ENCODE measurements around the gene KIF16B.
"Not testable (repeated sequence)": the region's sequence is repeated elsewhere in the genome, so short reads cannot be mapped to it uniquely, and the experiment has no call there.

KIF16B gene

GRCh38 chr20:16475225-16475624 is 98.0 kb downstream of the KIF16B start:
- DNase-seq: no peak

- no peak for DNase-seq
Observed at GRCh38 chr20:16474363-16474762, 98.9 kb downstream of the KIF16B start.

- no peak for DNase-seq
Observed at GRCh38 chr20:16472045-16472872, 101.0 kb downstream of the KIF16B start.

- DNase-seq: no peak
Observed at GRCh38 chr20:16469395-16469905, 103.8 kb downstream of the KIF16B start.

- DNase-seq: no peak
Observed at GRCh38 chr20:16462711-16463110, 110.5 kb downstream of the KIF16B start.

- no peak for DNase-seq
Observed at GRCh38 chr20:16459019-16459700, 114.1 kb downstream of the KIF16B start.

GRCh38 chr20:16457514-16457913 is 115.7 kb downstream of the KIF16B start:
- no peak for DNase-seq

GRCh38 chr20:16455324-16455723 is 117.9 kb downstream of the KIF16B start:
- no peak for DNase-seq

GRCh38 chr20:16451982-16452381 is 121.3 kb downstream of the KIF16B start:
- no peak for DNase-seq

GRCh38 chr20:16451001-16451400 is 122.2 kb downstream of the KIF16B start:
- DNase-seq: no peak

- no peak for DNase-seq
Observed at GRCh38 chr20:16446991-16447390, 126.3 kb downstream of the KIF16B start.

- DNase-seq: no peak
Observed at GRCh38 chr20:16446246-16446645, 127.0 kb downstream of the KIF16B start.

- DNase-seq: no peak
Observed at GRCh38 chr20:16445482-16445881, 127.8 kb downstream of the KIF16B start.

GRCh38 chr20:16444057-16444777 is 129.0 kb downstream of the KIF16B start:
- no peak for DNase-seq

- DNase-seq: no peak
Observed at GRCh38 chr20:16441546-16442164, 131.6 kb downstream of the KIF16B start.

GRCh38 chr20:16440686-16441085 is 132.6 kb downstream of the KIF16B start:
- DNase-seq: no peak

- not testable (repeated sequence) for DNase-seq
Observed at GRCh38 chr20:16439540-16439939, 133.7 kb downstream of the KIF16B start.

- DNase-seq: no peak
Observed at GRCh38 chr20:16438100-16438499, 135.1 kb downstream of the KIF16B start.

- DNase-seq: no peak
Observed at GRCh38 chr20:16437387-16437996, 135.8 kb downstream of the KIF16B start.

- peak; percentile 17 for DNase-seq
Observed at GRCh38 chr20:16434062-16434664, 139.1 kb downstream of the KIF16B start.

GRCh38 chr20:16433293-16433580 is 140.0 kb downstream of the KIF16B start:
- DNase-seq: no peak
